Lower leg skin (tissue), 3 donors: ENCODE results near the gene KLHL5.

Experiments
- POLR2A ChIP-seq, 2 donors: fragments of 450-650 bp; IDR thresholded peaks; one replicate each; pipeline ENCODE4 v1.6.1; 2016 to 2017; ENCODE audit warnings: antibody characterized with exemption in 2 of 2, mild to moderate bottlenecking in 1 of 2, moderate library complexity in 1 of 2
- TF ChIP-seq, protein P1 (sequence below), 3 donors: fragments of 450-650 bp; IDR thresholded peaks; one replicate each; pipeline ENCODE4 v1.5.1; 2016; ENCODE audit warnings: antibody characterized with exemption in 3 of 3, mild to moderate bottlenecking in 3 of 3, moderate library complexity in 2 of 3

DNA sequence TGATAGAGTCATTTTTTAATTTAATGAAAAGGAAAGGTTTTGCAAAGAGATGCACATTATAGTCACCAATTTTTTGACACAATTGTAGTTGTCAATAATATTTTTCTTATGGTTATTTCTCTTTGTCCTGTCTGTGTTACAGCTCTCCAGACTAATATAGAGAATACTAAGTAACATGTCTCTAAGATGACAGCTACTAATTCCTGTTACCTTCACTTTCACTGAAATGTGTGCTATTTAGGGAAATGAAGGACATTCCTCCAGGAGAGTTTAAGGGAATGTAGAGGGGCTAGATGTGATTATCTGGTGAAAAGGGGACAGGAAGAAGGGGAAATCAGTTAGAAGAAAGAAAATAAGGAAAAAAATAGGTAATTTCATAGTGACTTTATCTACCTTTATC is 1.4 kb downstream of the KLHL5 start:
- TF ChIP-seq, protein P1, sequence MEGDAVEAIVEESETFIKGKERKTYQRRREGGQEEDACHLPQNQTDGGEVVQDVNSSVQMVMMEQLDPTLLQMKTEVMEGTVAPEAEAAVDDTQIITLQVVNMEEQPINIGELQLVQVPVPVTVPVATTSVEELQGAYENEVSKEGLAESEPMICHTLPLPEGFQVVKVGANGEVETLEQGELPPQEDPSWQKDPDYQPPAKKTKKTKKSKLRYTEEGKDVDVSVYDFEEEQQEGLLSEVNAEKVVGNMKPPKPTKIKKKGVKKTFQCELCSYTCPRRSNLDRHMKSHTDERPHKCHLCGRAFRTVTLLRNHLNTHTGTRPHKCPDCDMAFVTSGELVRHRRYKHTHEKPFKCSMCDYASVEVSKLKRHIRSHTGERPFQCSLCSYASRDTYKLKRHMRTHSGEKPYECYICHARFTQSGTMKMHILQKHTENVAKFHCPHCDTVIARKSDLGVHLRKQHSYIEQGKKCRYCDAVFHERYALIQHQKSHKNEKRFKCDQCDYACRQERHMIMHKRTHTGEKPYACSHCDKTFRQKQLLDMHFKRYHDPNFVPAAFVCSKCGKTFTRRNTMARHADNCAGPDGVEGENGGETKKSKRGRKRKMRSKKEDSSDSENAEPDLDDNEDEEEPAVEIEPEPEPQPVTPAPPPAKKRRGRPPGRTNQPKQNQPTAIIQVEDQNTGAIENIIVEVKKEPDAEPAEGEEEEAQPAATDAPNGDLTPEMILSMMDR (IDR thresholded peaks at IDR 0.05) = no peak
- TF ChIP-seq POLR2A (IDR thresholded peaks at IDR 0.05) = no peak
